ENCODE results near the gene TMF1. TPM values are rescaled to one million over a fixed set of nuclear protein-coding genes. Genes with fewer than 3 reads are reported as not detected.
A peak's percentile ranks its signal among the peaks of the same experiment; 100 is the strongest.

Gene TMF1
- total and polyA plus RNA-seq, 2 donors (not counting 1 experiment from before 2014, with no cell fraction given): 27.5 to 51.5 TPM

GRCh38 chr3:69058947-69059224, 6.8 kb upstream of the TMF1 start:
- Histone ChIP-seq H3K4me2 (ENCODE audit: extremely low read depth, insufficient read depth, low read length) (no peak overlapping the region), H2AFZ (ENCODE audit: low read length) (no peak overlapping the region), H3K79me2 (ENCODE audit: control insufficient read depth, insufficient read depth, low read length) (no peaks in the 10 kb centered on the region), H3K4me1 (ENCODE audit: control insufficient read depth, extremely low read depth, insufficient read depth, low read length) (no peaks in the 10 kb centered on the region), H3K9me3 (ENCODE audit: control insufficient read depth, insufficient read depth, low read depth, low read length) (no peaks in the 10 kb centered on the region), H3K27ac (ENCODE audit: insufficient read depth, low read length) (no peak overlapping the region), H4K20me1 (ENCODE audit: control insufficient read depth, extremely low read depth, insufficient read depth, low read length) (no peaks in the 10 kb centered on the region), H3K36me3 (ENCODE audit: control insufficient read depth, insufficient read depth, low read length) (peaks cover 5% of the 10 kb centered on the region), H3K27me3 (ENCODE audit: control insufficient read depth, insufficient read depth, low read length) (no peaks in the 10 kb centered on the region), H3K4me3 (replicated peaks in 1 of 4; ENCODE audit: control extremely low read depth in 1 of 4, insufficient read depth in 1 of 4, low read depth in 3 of 4, low read length in 4 of 4) (no peak overlapping the region), H3K9ac (ENCODE audit: insufficient read depth, low read length) (no peak overlapping the region)
- no peak for DNase-seq (ENCODE audit: low read depth in 2 of 2)
- no peak for TF ChIP-seq EZH2 (IDR thresholded peaks at IDR 0.05; ENCODE audit: low read length, missing control alignments)
- TF ChIP-seq, protein P1, sequence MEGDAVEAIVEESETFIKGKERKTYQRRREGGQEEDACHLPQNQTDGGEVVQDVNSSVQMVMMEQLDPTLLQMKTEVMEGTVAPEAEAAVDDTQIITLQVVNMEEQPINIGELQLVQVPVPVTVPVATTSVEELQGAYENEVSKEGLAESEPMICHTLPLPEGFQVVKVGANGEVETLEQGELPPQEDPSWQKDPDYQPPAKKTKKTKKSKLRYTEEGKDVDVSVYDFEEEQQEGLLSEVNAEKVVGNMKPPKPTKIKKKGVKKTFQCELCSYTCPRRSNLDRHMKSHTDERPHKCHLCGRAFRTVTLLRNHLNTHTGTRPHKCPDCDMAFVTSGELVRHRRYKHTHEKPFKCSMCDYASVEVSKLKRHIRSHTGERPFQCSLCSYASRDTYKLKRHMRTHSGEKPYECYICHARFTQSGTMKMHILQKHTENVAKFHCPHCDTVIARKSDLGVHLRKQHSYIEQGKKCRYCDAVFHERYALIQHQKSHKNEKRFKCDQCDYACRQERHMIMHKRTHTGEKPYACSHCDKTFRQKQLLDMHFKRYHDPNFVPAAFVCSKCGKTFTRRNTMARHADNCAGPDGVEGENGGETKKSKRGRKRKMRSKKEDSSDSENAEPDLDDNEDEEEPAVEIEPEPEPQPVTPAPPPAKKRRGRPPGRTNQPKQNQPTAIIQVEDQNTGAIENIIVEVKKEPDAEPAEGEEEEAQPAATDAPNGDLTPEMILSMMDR (conservative IDR thresholded peaks at IDR 0.05 in 1 of 2, IDR thresholded peaks at IDR 0.05 in 1 of 2; ENCODE audit: low read depth in 1 of 2, low read length in 2 of 2): no peak

DNA sequence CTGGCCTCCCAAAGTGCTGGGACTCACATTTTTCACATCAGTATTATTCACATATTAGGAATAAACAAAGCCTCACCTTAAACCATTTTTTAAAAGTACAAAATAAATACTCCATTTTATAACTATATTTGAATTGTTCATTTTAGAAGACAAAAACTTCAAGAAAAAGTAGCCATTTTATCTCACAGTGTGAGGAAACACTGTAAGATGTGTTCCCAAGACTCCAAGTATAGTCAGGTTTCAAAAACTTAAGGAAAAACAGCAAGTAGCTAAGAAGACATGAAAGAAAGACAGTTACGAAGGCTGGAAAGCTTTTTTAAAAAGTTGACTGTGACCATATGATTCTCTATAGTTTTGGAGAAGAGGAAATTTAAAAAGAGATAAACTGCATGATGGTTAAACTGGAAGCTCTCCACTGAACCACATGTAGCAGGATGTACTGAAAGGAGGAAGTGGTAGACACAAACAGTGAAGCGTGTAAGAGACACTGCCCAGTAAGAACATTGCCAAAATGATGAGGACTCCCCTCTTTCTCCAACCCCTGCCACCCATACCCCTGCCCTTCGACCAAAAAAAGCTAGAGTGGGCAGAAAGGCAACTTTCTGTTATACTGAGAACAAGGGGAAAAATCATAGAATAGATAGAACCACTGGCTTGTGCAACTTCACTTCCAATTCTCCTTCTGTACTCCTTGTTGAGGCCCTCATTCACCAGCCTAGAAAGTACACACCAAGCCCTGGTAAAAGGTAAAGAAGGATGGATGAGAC, 6.2 kb upstream of the TMF1 start:
- H4K20me1 ChIP-seq (ENCODE audit: control insufficient read depth, extremely low read depth, insufficient read depth, low read length): no peaks in the 10 kb centered on the region
- DNase-seq (ENCODE audit: low read depth in 2 of 2): no peak
- no peak overlapping the region for H3K27ac ChIP-seq (ENCODE audit: insufficient read depth, low read length)
- H3K4me3 ChIP-seq (replicated peaks in 1 of 4; ENCODE audit: control extremely low read depth in 1 of 4, insufficient read depth in 1 of 4, low read depth in 3 of 4, low read length in 4 of 4): no peak overlapping the region
- H3K27me3 ChIP-seq (ENCODE audit: control insufficient read depth, insufficient read depth, low read length): no peaks in the 10 kb centered on the region
- H2AFZ ChIP-seq (ENCODE audit: low read length): no peak overlapping the region
- TF ChIP-seq EZH2 (IDR thresholded peaks at IDR 0.05; ENCODE audit: low read length, missing control alignments): no peak
- TF ChIP-seq, protein P1 (conservative IDR thresholded peaks at IDR 0.05 in 1 of 2, IDR thresholded peaks at IDR 0.05 in 1 of 2; ENCODE audit: low read depth in 1 of 2, low read length in 2 of 2): no peak
- H3K4me1 ChIP-seq (ENCODE audit: control insufficient read depth, extremely low read depth, insufficient read depth, low read length): no peaks in the 10 kb centered on the region
- H3K79me2 ChIP-seq (ENCODE audit: control insufficient read depth, insufficient read depth, low read length): no peaks in the 10 kb centered on the region
- no peak overlapping the region for H3K4me2 ChIP-seq (ENCODE audit: extremely low read depth, insufficient read depth, low read length)
- H3K36me3 ChIP-seq (ENCODE audit: control insufficient read depth, insufficient read depth, low read length): peaks cover 5% of the 10 kb centered on the region
- H3K9me3 ChIP-seq (ENCODE audit: control insufficient read depth, insufficient read depth, low read depth, low read length): no peaks in the 10 kb centered on the region
- H3K9ac ChIP-seq (ENCODE audit: insufficient read depth, low read length): no peak overlapping the region

GRCh38 chr3:69052472-69052898, 352 bp upstream of the TMF1 start:
- Histone ChIP-seq H3K9ac (ENCODE audit: insufficient read depth, low read length) (peak overlapping the region; percentile 29), H3K27me3 (ENCODE audit: control insufficient read depth, insufficient read depth, low read length) (no peaks in the 10 kb centered on the region), H2AFZ (ENCODE audit: low read length) (peak overlapping the region; percentile 69), H3K79me2 (ENCODE audit: control insufficient read depth, insufficient read depth, low read length) (peaks cover 43% of the 10 kb centered on the region), H3K4me1 (ENCODE audit: control insufficient read depth, extremely low read depth, insufficient read depth, low read length) (peaks cover 2% of the 10 kb centered on the region), H3K4me2 (ENCODE audit: extremely low read depth, insufficient read depth, low read length) (peak overlapping the region; percentile 79), H3K27ac (ENCODE audit: insufficient read depth, low read length) (peak overlapping the region; percentile 99), H4K20me1 (ENCODE audit: control insufficient read depth, extremely low read depth, insufficient read depth, low read length) (peaks cover 3% of the 10 kb centered on the region), H3K36me3 (ENCODE audit: control insufficient read depth, insufficient read depth, low read length) (peaks cover 2% of the 10 kb centered on the region), H3K4me3 (replicated peaks in 1 of 4; ENCODE audit: control extremely low read depth in 1 of 4, insufficient read depth in 1 of 4, low read depth in 3 of 4, low read length in 4 of 4) (peak overlapping the region in 3 of 4 experiments; percentile 32 to 98 (median 94)), H3K9me3 (ENCODE audit: control insufficient read depth, insufficient read depth, low read depth, low read length) (no peaks in the 10 kb centered on the region)
- TF ChIP-seq, protein P1 (conservative IDR thresholded peaks at IDR 0.05 in 1 of 2, IDR thresholded peaks at IDR 0.05 in 1 of 2; ENCODE audit: low read depth in 1 of 2, low read length in 2 of 2): no peak
- no peak for TF ChIP-seq EZH2 (IDR thresholded peaks at IDR 0.05; ENCODE audit: low read length, missing control alignments)
- no peak for DNase-seq (ENCODE audit: low read depth in 2 of 2)
